Measurements from ENCODE around the gene BTBD19. TPM values are rescaled to one million over a fixed set of nuclear protein-coding genes. Genes with fewer than 3 reads are reported as not detected.

Gene BTBD19
- total and polyA plus RNA-seq, 9 of the 15 experiments (the other 6 are each of a cell fraction or from before 2014, with no cell fraction given) = 0.22 to 2.0 (median 0.95) TPM

DNA sequence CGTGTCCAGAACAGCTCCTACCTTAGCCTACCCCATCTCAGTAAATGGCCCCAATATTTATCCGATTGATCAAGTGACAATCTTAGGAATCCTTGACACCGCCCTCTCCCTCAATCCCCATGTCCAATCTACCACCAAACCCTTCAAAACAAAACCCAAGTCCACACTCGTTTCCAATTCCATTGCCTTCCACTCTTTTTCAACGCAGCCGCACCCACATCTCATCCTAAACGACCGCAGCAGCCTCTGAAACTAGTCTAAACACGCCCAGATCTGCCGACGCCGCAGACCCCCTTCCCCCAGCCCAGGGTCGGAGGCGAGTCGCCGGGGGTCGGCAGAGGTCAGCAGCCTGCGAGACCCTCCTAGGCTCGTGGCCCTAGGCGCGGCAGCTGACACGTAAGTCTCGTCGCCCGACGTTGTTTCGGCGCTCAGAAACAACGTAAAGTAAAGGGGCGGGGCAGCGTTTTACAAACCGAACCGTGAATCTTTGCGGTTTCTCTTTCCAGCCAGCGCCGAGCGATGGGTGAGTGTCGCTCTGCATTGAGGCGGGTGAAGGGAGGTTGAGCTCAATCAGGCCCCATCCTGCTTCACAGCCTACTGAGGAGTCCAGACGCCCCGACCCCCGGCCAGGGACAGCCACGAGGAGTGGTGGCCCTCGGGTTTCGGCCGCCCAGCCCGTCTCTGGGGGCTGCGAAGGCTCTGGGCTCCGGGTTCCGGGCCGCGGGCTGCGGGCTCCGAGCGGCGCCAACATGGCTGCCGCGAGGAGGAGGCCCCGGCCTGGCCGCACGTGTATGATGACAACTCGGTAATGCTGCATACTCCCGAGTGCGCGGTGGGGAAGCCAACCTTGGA, 33.0 kb upstream of the BTBD19 start, which contains the start of gene RPS8 (continued):
- TF ChIP-seq SMAD1 (IDR thresholded peaks at IDR 0.05; ENCODE audit: low read depth, low read length, partially characterized antibody) = peak; percentile 98
- no peak for TF ChIP-seq KAT7 (CRISPR knock-in tag; IDR thresholded peaks at IDR 0.05; ENCODE audit: borderline replicate concordance)
- no peak for TF ChIP-seq HOXB6 (CRISPR knock-in tag; IDR thresholded peaks at IDR 0.05; ENCODE audit: borderline replicate concordance)
- no peak for TF ChIP-seq ZNF696 (CRISPR knock-in tag; conservative IDR thresholded peaks at IDR 0.05)
- no peak; the same call in 1 of the 2 replicates for TF ChIP-seq DNMT1 (IDR thresholded peaks at IDR 0.05)
- no peak; the same call in 1 of the 2 replicates for TF ChIP-seq STAT6 (CRISPR knock-in tag; IDR thresholded peaks at IDR 0.05)
- no peak for TF ChIP-seq CTCFL (IDR thresholded peaks at IDR 0.05; ENCODE audit: borderline replicate concordance, insufficient read depth, low read depth, low read length, poor library complexity, severe bottlenecking)
- peak; percentile 93 for TF ChIP-seq ZBTB43 (CRISPR knock-in tag; IDR thresholded peaks at IDR 0.05)
- no peak; the same call in 1 of the 2 replicates for TF ChIP-seq ZNF407 (IDR thresholded peaks at IDR 0.05; ENCODE audit: low read depth)

All from K562 (cell line).